Astrocyte (in vitro differentiated cells and primary cell): Measurements from ENCODE around the gene TXNDC17.

Experiments used
- CTCF ChIP-seq: IDR thresholded peaks from 2 replicates; pipeline ENCODE4 v1.5.1; 2011; ENCODE audit warnings: low read depth, mild to moderate bottlenecking, inconsistent platforms, low read length, moderate library complexity; ENCODE audit not compliant: insufficient read depth
- EZH2 ChIP-seq: IDR thresholded peaks from 2 replicates; pipeline ENCODE4 v1.6.1; 2012; ENCODE audit warnings: mild to moderate bottlenecking, low read length, inconsistent platforms; ENCODE audit not compliant: insufficient read depth

GRCh38 chr17:6686026-6686425, 45.2 kb downstream of the TXNDC17 start:
- TF ChIP-seq CTCF (no peak), EZH2 (no peak)
